ENCODE measurements around the gene RAB3IL1.

RAB3IL1 gene

GRCh38 chr11:61962213-61963015 lies 45.0 kb upstream of the RAB3IL1 start:
- TF ChIP-seq CTCF (IDR thresholded peaks at IDR 0.05; ENCODE audit: control insufficient read depth, insufficient read depth, low read depth, low read length, missing control alignments): no peak
- no peak for DNase-seq (ENCODE audit: low read depth)

DNA sequence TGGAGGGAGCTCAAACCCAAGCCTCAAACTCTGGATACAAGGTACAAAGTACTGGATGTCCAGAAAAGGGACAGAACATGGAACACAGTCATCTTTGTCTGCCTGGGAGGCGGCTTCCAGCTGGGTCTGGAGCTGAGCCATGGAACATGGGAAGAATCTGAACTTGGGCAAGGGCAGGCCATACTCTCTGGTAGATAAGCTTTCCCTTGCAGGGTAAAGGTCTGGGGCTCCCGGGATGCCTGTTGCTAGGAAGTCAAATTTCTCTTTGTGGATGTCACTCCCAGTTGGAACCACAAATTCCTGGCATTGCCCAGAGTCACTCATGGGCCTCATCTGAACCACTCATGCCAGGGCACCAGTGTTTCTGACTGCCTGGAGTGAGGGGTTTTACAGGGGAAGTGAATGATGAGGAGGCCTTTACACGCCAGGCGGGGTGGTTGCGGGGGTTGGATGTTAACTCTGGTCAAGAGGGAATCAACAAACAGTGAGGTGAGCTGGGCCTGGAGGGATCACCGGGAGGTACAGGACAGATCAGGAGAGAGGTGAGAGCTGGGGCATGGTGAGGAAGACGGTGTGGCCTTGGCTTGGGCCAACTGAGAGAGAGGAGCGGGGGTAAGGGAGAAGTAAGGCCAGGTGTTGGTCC lies 44.3 kb upstream of the RAB3IL1 start:
- TF ChIP-seq CTCF (IDR thresholded peaks at IDR 0.05; ENCODE audit: control insufficient read depth, insufficient read depth, low read depth, low read length, missing control alignments): no peak
- DNase-seq (ENCODE audit: low read depth): no peak
- H3K4me3 ChIP-seq (ENCODE audit: control insufficient read depth, low read depth, low read length): no peak overlapping the region

More at GRCh38 chr11:61962213-61963015, 45.0 kb upstream of the RAB3IL1 start:
- H3K4me3 ChIP-seq (ENCODE audit: control insufficient read depth, low read depth, low read length): no peak overlapping the region

- DNase-seq (ENCODE audit: low read depth): no peak
- no peak for TF ChIP-seq CTCF (IDR thresholded peaks at IDR 0.05; ENCODE audit: control insufficient read depth, insufficient read depth, low read depth, low read length, missing control alignments)
- H3K4me3 ChIP-seq (ENCODE audit: control insufficient read depth, low read depth, low read length): no peak overlapping the region
These were observed 43.2 kb upstream of the RAB3IL1 start for GRCh38 chr11:61960532-61960931.

DNA sequence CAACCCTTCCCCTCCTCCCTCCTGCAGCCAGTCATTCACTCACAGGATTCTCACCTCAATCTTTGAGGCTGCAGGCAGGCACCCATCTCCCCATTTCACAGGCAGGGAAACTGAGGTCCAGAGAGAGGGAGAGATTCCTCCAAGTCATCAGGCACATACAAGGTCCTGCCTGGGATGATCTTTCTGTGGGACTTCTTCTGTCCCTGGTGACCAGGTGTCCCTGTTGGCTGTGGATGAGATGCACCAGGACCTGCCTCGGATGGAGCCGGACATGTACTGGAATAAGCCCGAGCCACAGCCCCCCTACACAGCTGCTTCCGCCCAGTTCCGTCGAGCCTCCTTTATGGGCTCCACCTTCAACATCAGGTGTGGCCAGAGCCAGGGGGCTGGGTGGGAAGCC lies 42.3 kb upstream of the RAB3IL1 start:
- no peak for TF ChIP-seq CTCF (IDR thresholded peaks at IDR 0.05; ENCODE audit: control insufficient read depth, insufficient read depth, low read depth, low read length, missing control alignments)
- no peak overlapping the region for H3K4me3 ChIP-seq (ENCODE audit: control insufficient read depth, low read depth, low read length)
- DNase-seq (ENCODE audit: low read depth): no peak

DNA sequence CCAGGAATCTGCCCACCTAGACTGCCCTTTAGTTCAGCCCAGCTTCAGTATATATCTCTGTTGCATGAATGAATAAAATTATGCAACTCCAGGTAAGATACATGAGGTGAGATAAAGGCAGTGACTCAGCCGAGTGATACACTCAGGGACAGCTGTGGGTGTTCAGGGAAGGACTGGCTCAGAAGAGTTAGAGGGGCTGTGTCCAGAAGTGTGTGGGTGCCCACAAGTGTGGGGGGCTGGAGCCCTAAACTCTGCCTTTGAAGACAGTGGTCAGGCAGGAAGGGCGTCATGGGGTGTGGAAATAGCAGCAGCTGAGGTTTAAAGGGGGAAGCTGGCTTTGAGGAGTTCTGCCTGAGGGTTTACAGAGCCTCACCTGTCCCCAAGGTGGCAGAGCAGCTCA lies 41.7 kb upstream of the RAB3IL1 start:
- H3K4me3 ChIP-seq (ENCODE audit: control insufficient read depth, low read depth, low read length): no peak overlapping the region
- no peak for DNase-seq (ENCODE audit: low read depth)
- TF ChIP-seq CTCF (IDR thresholded peaks at IDR 0.05; ENCODE audit: control insufficient read depth, insufficient read depth, low read depth, low read length, missing control alignments): no peak

- TF ChIP-seq CTCF (IDR thresholded peaks at IDR 0.05; ENCODE audit: control insufficient read depth, insufficient read depth, low read depth, low read length, missing control alignments): no peak
- no peak for DNase-seq (ENCODE audit: low read depth)
- no peak overlapping the region for H3K4me3 ChIP-seq (ENCODE audit: control insufficient read depth, low read depth, low read length)
These were observed 41.2 kb upstream of the RAB3IL1 start for GRCh38 chr11:61958590-61958989.

All from AG09309 (cell line).